GM11168 (cell line): ENCODE results near the gene COMMD7.

ENCODE experiments used
- in situ Hi-C: fragments of 300-500 bp; cut with MboI; formaldehyde crosslinking; loops from one replicate; pipeline ENCODE4 v1.12.0; 2022; ENCODE audit warnings: low sequenced_read_pairs; ENCODE audit not compliant: unreplicated experiment

COMMD7 gene

GRCh38 chr20:32682508-32682987, 60.7 kb downstream of the COMMD7 start:
- in situ Hi-C loops: no loop called here

- in situ Hi-C loops: no loop called here
Observed at GRCh38 chr20:32681175-32682084, 61.8 kb downstream of the COMMD7 start.

GRCh38 chr20:32680544-32681174, 62.6 kb downstream of the COMMD7 start:
- in situ Hi-C loops: no loop called here

GRCh38 chr20:32678948-32679347, 64.3 kb downstream of the COMMD7 start:
- in situ Hi-C loops: no loop called here

GRCh38 chr20:32675223-32675975, 67.9 kb downstream of the COMMD7 start:
- in situ Hi-C loops: no loop called here

GRCh38 chr20:32674362-32674789, 68.9 kb downstream of the COMMD7 start:
- in situ Hi-C loops: loop anchor here (5.0 kb wide), 1 partner anchor 98 kb away; no protein-coding TSS in a partner anchor

- in situ Hi-C loops: loop anchor here (5.0 kb wide), 1 partner anchor 99 kb away; no protein-coding TSS in a partner anchor
Observed at GRCh38 chr20:32672982-32673851, 70.0 kb downstream of the COMMD7 start.

GRCh38 chr20:32672394-32672981, 70.8 kb downstream of the COMMD7 start:
- in situ Hi-C loops: loop anchor here (5.0 kb wide), 1 partner anchor 100 kb away; no protein-coding TSS in a partner anchor

GRCh38 chr20:32670773-32671455, 72.4 kb downstream of the COMMD7 start:
- in situ Hi-C loops: loop anchor here (5.0 kb wide), 1 partner anchor 101 kb away; no protein-coding TSS in a partner anchor

- in situ Hi-C loops: no loop called here
Observed at GRCh38 chr20:32667027-32667426, 76.2 kb downstream of the COMMD7 start.

GRCh38 chr20:32664678-32665159, 78.5 kb downstream of the COMMD7 start:
- in situ Hi-C loops: no loop called here

- in situ Hi-C loops: no loop called here
Observed at GRCh38 chr20:32664012-32664677, 79.1 kb downstream of the COMMD7 start.

GRCh38 chr20:32663335-32664011, 79.8 kb downstream of the COMMD7 start:
- in situ Hi-C loops: no loop called here

- in situ Hi-C loops: no loop called here
Observed at GRCh38 chr20:32661820-32662528, 81.3 kb downstream of the COMMD7 start.

GRCh38 chr20:32660661-32661060, 82.6 kb downstream of the COMMD7 start:
- in situ Hi-C loops: no loop called here

- in situ Hi-C loops: no loop called here
Observed at GRCh38 chr20:32656827-32657226, 86.4 kb downstream of the COMMD7 start.
